Measurements from ENCODE around the gene TRPC3. TPM values are rescaled to one million over a fixed set of nuclear protein-coding genes. Genes with fewer than 3 reads are reported as not detected.

The TRPC3 gene
- total RNA-seq, 1 donor from 2014 or later: 1.0 TPM

GRCh38 chr4:121876070-121876469 is 75.8 kb downstream of the TRPC3 start:
- intact Hi-C loops (cut with micrococcal nuclease): no loop called here

GRCh38 chr4:121875652-121876051 is 76.2 kb downstream of the TRPC3 start:
- intact Hi-C loops (cut with micrococcal nuclease): no loop called here

GRCh38 chr4:121873604-121874003 is 78.3 kb downstream of the TRPC3 start:
- intact Hi-C loops (cut with micrococcal nuclease): loop anchor here (5.0 kb wide), 1 partner anchor 954 kb away; the partner anchor contains the start of gene FGF2

GRCh38 chr4:121869841-121870822 is 81.7 kb downstream of the TRPC3 start, which contains the start of gene BBS7:
Gene BBS7 (minus strand): TSS chr4:121870474. CDS start chr4:121870313, 161 bp downstream.
- intact Hi-C loops (cut with micrococcal nuclease): loop anchor here (1.0 to 10.0 kb wide), 11 partner anchors 8 to 1053 kb away; partner anchors contain the start of genes BBS12, BLTP1, EXOSC9 and FGF2

GRCh38 chr4:121863799-121864198 is 88.1 kb downstream of the TRPC3 start:
- intact Hi-C loops (cut with micrococcal nuclease): loop anchor here (10.0 kb wide), 1 partner anchor 609 kb away; no protein-coding TSS in a partner anchor

- intact Hi-C loops (cut with micrococcal nuclease): loop anchor here (10.0 kb wide), 1 partner anchor 607 kb away; no protein-coding TSS in a partner anchor
Observed at GRCh38 chr4:121861426-121861825, 90.4 kb downstream of the TRPC3 start.

- intact Hi-C loops (cut with micrococcal nuclease): loop anchor here (10.0 kb wide), 1 partner anchor 605 kb away; no protein-coding TSS in a partner anchor
Observed at GRCh38 chr4:121860121-121860520, 91.7 kb downstream of the TRPC3 start.

- intact Hi-C loops (cut with micrococcal nuclease): no loop called here
Observed at GRCh38 chr4:121851354-121851753, 100.5 kb downstream of the TRPC3 start.

- intact Hi-C loops (cut with micrococcal nuclease): no loop called here
Observed at GRCh38 chr4:121846662-121847061, 105.2 kb downstream of the TRPC3 start.

GRCh38 chr4:121842862-121843261 is 109.0 kb downstream of the TRPC3 start:
- intact Hi-C loops (cut with micrococcal nuclease): no loop called here

- intact Hi-C loops (cut with micrococcal nuclease): no loop called here
Observed at GRCh38 chr4:121838136-121838535, 113.7 kb downstream of the TRPC3 start.

GRCh38 chr4:121829511-121829910 is 122.3 kb downstream of the TRPC3 start:
- intact Hi-C loops (cut with micrococcal nuclease): loop anchor here (10.0 kb wide), 3 partner anchors 345 to 635 kb away; partner anchors contain the start of gene IL2

Other genes with a start within 250 kb of the TRPC3 start
- gene SMIM43, start 186.9 kb downstream of the TRPC3 start, total RNA-seq: 0.15 TPM in 1 of 2 replicates, not detected in the other
- 52.5 and 53.8 TPM in 2 replicates for gene EXOSC9, start 150.7 kb downstream of the TRPC3 start, total RNA-seq
- gene CCNA2, start 128.2 kb downstream of the TRPC3 start, total RNA-seq: 61.0 and 61.5 TPM in 2 replicates
- 15.4 and 15.7 TPM in 2 replicates for gene BBS7, start 81.6 kb downstream of the TRPC3 start, total RNA-seq
- 42.3 and 48.4 TPM in 2 replicates for gene BLTP1, start 200.3 kb upstream of the TRPC3 start, total RNA-seq

Data from T-helper 1 cell treated with Interleukin-12 subunit alpha and Interleukin-12 subunit beta and Interleukin-4 antibody, amounts not matched to agents 30 ng/mL and 1 ng/mL, for 36 hours (primary cell).